Glutamatergic neuron (in vitro differentiated cells): ENCODE data around the gene PRKCA. TPM values are rescaled to one million over a fixed set of nuclear protein-coding genes. Genes with fewer than 3 reads are reported as not detected.

Experiments
- DNase-seq: peaks from one replicate; pipeline ENCODE4 v3.0.0; 2022
- H3K27ac Mint-ChIP-seq: one replicate; pipeline ENCODE4 v1.8.0; 2020; ENCODE audit warnings: mild to moderate bottlenecking, mixed read lengths, inconsistent platforms; ENCODE audit not compliant: unreplicated experiment
- H3K27me3 Mint-ChIP-seq: one replicate; pipeline ENCODE4 v1.8.0; 2020; ENCODE audit warnings: mild to moderate bottlenecking, moderate library complexity, mixed read lengths, inconsistent platforms; ENCODE audit not compliant: unreplicated experiment
- H3K36me3 Mint-ChIP-seq: one replicate; pipeline ENCODE4 v1.8.0; 2020; ENCODE audit warnings: mild to moderate bottlenecking, mixed read lengths, inconsistent platforms; ENCODE audit not compliant: unreplicated experiment
- H3K4me1 Mint-ChIP-seq: one replicate; pipeline ENCODE4 v1.8.0; 2020; ENCODE audit warnings: mild to moderate bottlenecking, low read depth, mixed read lengths, inconsistent platforms; ENCODE audit not compliant: unreplicated experiment
- H3K4me3 Mint-ChIP-seq: one replicate; pipeline ENCODE4 v1.8.0; 2020; ENCODE audit warnings: mild to moderate bottlenecking, mixed read lengths, inconsistent platforms; ENCODE audit not compliant: unreplicated experiment
- H3K9me3 Mint-ChIP-seq: one replicate; pipeline ENCODE4 v1.8.0; 2020; ENCODE audit warnings: mild to moderate bottlenecking, moderate library complexity, mixed read lengths, inconsistent platforms; ENCODE audit not compliant: unreplicated experiment
- CTCF ChIP-seq: fragments of 200-600 bp; sonication (generic); IDR thresholded peaks from one replicate; pipeline ENCODE4 v1.5.0; 2021; ENCODE audit not compliant: partially characterized antibody, unreplicated experiment
- total RNA-seq: library from RNA; stranded (reverse); fragmentation: NEBNext Ultra II Directional; extraction: Animal tissue kit (Norgen Biotek cat#: 25700); gene quantifications from one replicate; pipeline ENCODE4 v1.2.1, GENCODE V29; 2021; ENCODE audit not compliant: unreplicated experiment

The PRKCA gene
- total RNA-seq, 1 donor from 2014 or later, result 2.2 TPM

- Mint-ChIP-seq H3K27ac (no peak overlapping the region), H3K27me3 (peaks cover 5% of the 10 kb centered on the region), H3K9me3 (peaks cover 1% of the 10 kb centered on the region), H3K36me3 (peaks cover 11% of the 10 kb centered on the region), H3K4me1 (peaks cover 28% of the 10 kb centered on the region), H3K4me3 (no peak overlapping the region)
- TF ChIP-seq CTCF, result no peak
- DNase-seq, result no peak
These were observed 241.1 kb downstream of the PRKCA start for GRCh38 chr17:66543526-66543925.

GRCh38 chr17:66545918-66546317 is 243.5 kb downstream of the PRKCA start:
- peaks cover 11% of the 10 kb centered on the region for H3K36me3 Mint-ChIP-seq
- H3K4me3 Mint-ChIP-seq, result no peak overlapping the region
- TF ChIP-seq CTCF, result no peak

DNA sequence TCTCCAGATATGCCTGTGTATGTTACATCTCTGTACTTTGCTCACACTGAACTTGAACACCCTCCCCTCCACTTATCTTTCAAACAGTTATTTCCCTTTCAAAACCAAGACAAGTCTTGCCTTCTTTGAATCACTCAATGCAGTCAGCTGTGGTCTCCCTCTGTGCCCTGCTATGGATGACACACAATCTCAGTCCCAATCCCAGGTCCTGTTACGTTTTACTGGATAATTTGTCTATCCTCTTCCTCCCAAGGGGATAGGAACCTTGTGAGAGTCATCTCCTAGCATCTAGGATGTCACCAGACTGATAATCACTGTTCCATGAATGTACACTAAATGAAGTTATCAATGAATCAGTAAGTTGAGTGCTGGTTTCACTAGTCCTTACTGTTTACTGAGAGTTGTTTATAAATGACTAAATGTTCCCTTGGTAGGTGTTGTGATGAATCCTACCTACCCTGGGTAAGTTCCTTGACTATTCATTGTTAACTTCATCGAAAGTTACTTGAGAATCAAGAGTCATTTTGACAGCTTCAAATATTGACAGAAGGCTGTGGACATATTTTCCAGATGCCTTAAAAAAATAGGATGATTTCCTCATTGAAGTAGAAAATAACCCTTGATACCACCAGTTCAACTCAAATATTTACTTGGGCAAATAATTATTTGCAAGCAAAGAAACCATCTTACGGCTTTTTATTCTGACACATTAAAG is 244.9 kb downstream of the PRKCA start:
- Mint-ChIP-seq H3K4me3 (no peak overlapping the region), H3K27me3 (peaks cover 1% of the 10 kb centered on the region), H3K27ac (no peak overlapping the region), H3K4me1 (peaks cover 6% of the 10 kb centered on the region), H3K9me3 (no peaks in the 10 kb centered on the region), H3K36me3 (peaks cover 11% of the 10 kb centered on the region)
- TF ChIP-seq CTCF, result no peak
- DNase-seq, result no peak

More at GRCh38 chr17:66545918-66546317, 243.5 kb downstream of the PRKCA start:
- Mint-ChIP-seq H3K27me3 (peaks cover 6% of the 10 kb centered on the region), H3K9me3 (no peaks in the 10 kb centered on the region), H3K4me1 (peaks cover 18% of the 10 kb centered on the region), H3K27ac (no peak overlapping the region)
- no peak for DNase-seq

DNA sequence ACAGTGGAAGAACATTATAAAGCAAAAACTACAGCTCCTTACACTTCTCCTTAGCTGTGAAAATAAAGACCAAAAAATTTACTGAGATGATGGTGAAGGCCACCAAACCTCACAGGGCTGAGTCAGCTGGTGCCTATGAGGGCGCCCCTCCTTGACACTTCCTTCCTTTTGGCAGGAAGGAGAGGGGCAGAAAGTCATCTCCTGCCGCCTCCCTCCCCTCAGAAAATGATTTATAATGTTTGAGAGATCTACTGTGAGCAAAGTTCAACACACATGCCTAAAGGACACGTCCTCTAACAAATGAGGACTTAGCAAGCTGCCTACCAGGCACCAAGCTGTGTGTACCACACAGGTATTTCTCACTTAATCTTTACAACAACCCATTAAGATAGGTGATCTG is 245.7 kb downstream of the PRKCA start:
- no peak for DNase-seq
- H3K4me1 Mint-ChIP-seq, result peaks cover 4% of the 10 kb centered on the region
- H3K27ac Mint-ChIP-seq, result no peak overlapping the region
- H3K4me3 Mint-ChIP-seq, result no peak overlapping the region
- TF ChIP-seq CTCF, result no peak
- H3K27me3 Mint-ChIP-seq, result peaks cover 1% of the 10 kb centered on the region
- peaks cover 12% of the 10 kb centered on the region for H3K36me3 Mint-ChIP-seq
- no peaks in the 10 kb centered on the region for H3K9me3 Mint-ChIP-seq

- H3K27me3 Mint-ChIP-seq, result peaks cover 1% of the 10 kb centered on the region
- no peak for DNase-seq
- H3K27ac Mint-ChIP-seq, result no peak overlapping the region
- peaks cover 4% of the 10 kb centered on the region for H3K4me1 Mint-ChIP-seq
- no peaks in the 10 kb centered on the region for H3K9me3 Mint-ChIP-seq
- H3K36me3 Mint-ChIP-seq, result peaks cover 18% of the 10 kb centered on the region
- no peak for TF ChIP-seq CTCF
- H3K4me3 Mint-ChIP-seq, result no peak overlapping the region
These were observed 246.4 kb downstream of the PRKCA start for GRCh38 chr17:66548659-66549310.
